Daoy (cell line): ENCODE data around the gene ALG3. TPM values are rescaled to one million over a fixed set of nuclear protein-coding genes. Genes with fewer than 3 reads are reported as not detected.

ENCODE experiments used
- DNase-seq: peaks from one replicate; pipeline ENCODE4 v3.0.0-alpha.2; 2015; ENCODE audit warnings: low read depth
- total RNA-seq: library from RNA; depleted of rRNA; stranded (reverse); fragments of >200 nt; shearing (Covaris generic); gene quantifications from 2 replicates; pipeline ENCODE4 v1.2.3, GENCODE V29; 2014; rRNA removed

ALG3 gene
- total RNA-seq, 1 experiment from 2014 or later = 60.0 TPM

GRCh38 chr3:184196536-184196935 lies 52.2 kb downstream of the ALG3 start:
- DNase-seq = no peak

DNA sequence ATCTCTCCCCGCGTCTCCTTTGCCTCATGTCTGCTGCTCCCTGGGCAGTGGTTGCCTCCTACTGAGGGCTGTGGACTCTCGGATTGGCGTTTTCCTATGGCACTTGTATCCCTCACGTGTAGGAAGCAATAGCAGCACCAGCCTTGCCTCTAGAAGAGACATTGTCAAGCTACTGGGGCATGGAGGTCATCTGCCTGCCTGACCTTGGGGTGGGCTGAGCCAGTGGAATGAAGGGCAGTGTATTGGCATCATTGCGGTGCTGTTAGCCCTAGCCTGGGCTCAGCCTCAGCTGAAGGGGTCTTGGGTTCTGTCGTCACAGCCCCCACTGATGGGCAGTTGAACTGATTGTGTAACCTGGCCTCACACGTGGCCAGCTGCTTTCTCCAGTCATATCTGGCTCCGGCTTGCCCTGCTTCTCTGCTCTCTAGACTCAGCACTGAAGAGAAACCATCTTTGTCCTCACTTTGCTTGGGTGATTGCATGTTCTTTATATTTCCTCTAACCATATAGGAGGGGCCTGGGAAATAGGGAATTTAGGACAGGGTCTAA lies 54.7 kb downstream of the ALG3 start:
- DNase-seq = no peak

DNA sequence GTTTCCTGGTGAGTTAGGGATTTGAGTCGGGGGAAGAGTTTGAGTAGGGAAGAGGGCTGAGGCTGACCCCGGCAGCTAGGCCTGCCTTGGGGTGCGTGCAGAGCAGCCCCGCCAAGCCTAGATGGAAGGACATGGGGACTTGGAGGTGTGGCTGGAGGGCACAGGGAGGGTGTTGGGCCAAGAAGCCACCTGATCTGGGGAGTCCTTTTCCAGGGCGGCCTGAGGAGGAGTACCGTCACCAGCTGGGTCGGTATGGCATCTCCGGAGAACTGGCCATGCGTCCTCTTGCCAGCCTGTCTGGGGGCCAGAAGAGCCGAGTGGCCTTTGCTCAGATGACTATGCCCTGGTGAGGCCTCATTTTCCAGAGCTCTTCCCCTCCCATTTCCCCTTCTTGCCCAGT lies 55.9 kb downstream of the ALG3 start:
- no peak for DNase-seq

Other genes starting within 250 kb of the ALG3 start
- 10.0 and 28.5 TPM in 2 replicates for gene ABCC5, start 231.1 kb downstream of the ALG3 start, total RNA-seq
- not detected in 2 replicates for gene HTR3D, start 217.2 kb downstream of the ALG3 start, total RNA-seq
- gene HTR3C, start 195.9 kb downstream of the ALG3 start, total RNA-seq = not detected in 2 replicates
- not detected in 2 replicates for gene HTR3E, start 151.9 kb downstream of the ALG3 start, total RNA-seq
- 53.5 and 57.9 TPM in 2 replicates for gene EIF2B5, start 113.6 kb downstream of the ALG3 start, total RNA-seq
- gene DVL3, start 93.6 kb downstream of the ALG3 start, total RNA-seq = 28.1 and 28.3 TPM in 2 replicates
- 397 and 510 TPM in 2 replicates for gene AP2M1, start 74.1 kb downstream of the ALG3 start, total RNA-seq
- 26.9 and 28.1 TPM in 2 replicates for gene ABCF3, start 62.8 kb downstream of the ALG3 start, total RNA-seq
- gene VWA5B2, start 19.4 kb downstream of the ALG3 start, total RNA-seq = not detected in 2 replicates
- gene EEF1AKMT4, start 710 bp upstream of the ALG3 start, total RNA-seq = 15.7 and 21.5 TPM in 2 replicates
- 0.11 and 0.95 TPM in 2 replicates for gene CAMK2N2, start 12.6 kb upstream of the ALG3 start, total RNA-seq
- not detected in 2 replicates for gene ECE2, start 27.1 kb upstream of the ALG3 start, total RNA-seq
- 984 and 1,516 TPM in 2 replicates for gene PSMD2, start 50.3 kb upstream of the ALG3 start, total RNA-seq
- gene EIF4G1, start 65.6 kb upstream of the ALG3 start, total RNA-seq = 320 and 355 TPM in 2 replicates
- 23.7 and 28.0 TPM in 2 replicates for gene FAM131A, start 88.6 kb upstream of the ALG3 start, total RNA-seq
- gene CLCN2, start 112.6 kb upstream of the ALG3 start, total RNA-seq = 3.5 and 4.7 TPM in 2 replicates
- 265 and 371 TPM in 2 replicates for gene POLR2H, start 112.7 kb upstream of the ALG3 start, total RNA-seq
- gene THPO, start 129.2 kb upstream of the ALG3 start, total RNA-seq = not detected in 2 replicates
- gene CHRD, start 131.1 kb upstream of the ALG3 start, total RNA-seq = 0.11 and 1.6 TPM in 2 replicates